Measurements from ENCODE around the gene RFXANK. TPM values are rescaled to one million over a fixed set of nuclear protein-coding genes. Genes with fewer than 3 reads are reported as not detected.
A peak's percentile ranks its signal among the peaks of the same experiment; 100 is the strongest.
"Not testable (repeated sequence)": the region's sequence is repeated elsewhere in the genome, so short reads cannot be mapped to it uniquely, and the experiment has no call there.

RFXANK gene
- total RNA-seq, 6 experiments from 2014 or later, result 13.8 to 21.2 (median 17.3) TPM

GRCh38 chr19:19214892-19215291, 22.8 kb downstream of the RFXANK start:
- Histone ChIP-seq H3K4me1 (no peaks in the 10 kb centered on the region), H3K4me3 (no peak overlapping the region), H3K27ac (no peak overlapping the region), H3K9me3 (no peaks in the 10 kb centered on the region), H3K27me3 (no peaks in the 10 kb centered on the region), H3K36me3 (no peaks in the 10 kb centered on the region)
- ATAC-seq, result peak; percentile 40 to 54 (median 41)
- intact Hi-C loops (cut with DNase I), result no loop called here
- TF ChIP-seq CTCF (IDR thresholded peaks at IDR 0.05) (no peak), POLR2A (IDR thresholded peaks at IDR 0.05) (no peak)
- 0% methylated on average over 2 of the region's 8 CpGs for WGBS (ENCODE audit: insufficient coverage, low coverage, low lambda C conversion rate, missing lambda C conversion rate)
- DNase-seq, result no peak

- no peak for TF ChIP-seq CTCF (IDR thresholded peaks at IDR 0.05)
- TF ChIP-seq POLR2A (IDR thresholded peaks at IDR 0.05), result no peak
- intact Hi-C loops (cut with DNase I), result no loop called here
- ATAC-seq (no peak), DNase-seq (no peak)
- no peak overlapping the region for H3K27ac ChIP-seq
- WGBS (ENCODE audit: insufficient coverage, low coverage, low lambda C conversion rate, missing lambda C conversion rate), result 59% methylated on average over 3 of the region's 4 CpGs
- no peaks in the 10 kb centered on the region for H3K4me1 ChIP-seq
- no peaks in the 10 kb centered on the region for H3K27me3 ChIP-seq
- no peaks in the 10 kb centered on the region for H3K36me3 ChIP-seq
- H3K4me3 ChIP-seq, result no peak overlapping the region
- no peaks in the 10 kb centered on the region for H3K9me3 ChIP-seq
These were observed 23.7 kb downstream of the RFXANK start for GRCh38 chr19:19215792-19216191.

GRCh38 chr19:19217099-19217498, 25.0 kb downstream of the RFXANK start:
- Histone ChIP-seq H3K27me3 (no peaks in the 10 kb centered on the region), H3K4me1 (no peaks in the 10 kb centered on the region), H3K36me3 (no peaks in the 10 kb centered on the region), H3K9me3 (no peaks in the 10 kb centered on the region), H3K27ac (no peak overlapping the region), H3K4me3 (no peak overlapping the region)
- 47% methylated on average over 4 of the region's 4 CpGs for WGBS (ENCODE audit: insufficient coverage, low coverage, low lambda C conversion rate, missing lambda C conversion rate)
- intact Hi-C loops (cut with DNase I), result no loop called here
- DNase-seq (no peak), ATAC-seq (peak in 1 of 4 donors; percentile 25)
- TF ChIP-seq CTCF (IDR thresholded peaks at IDR 0.05), result no peak
- no peak for TF ChIP-seq POLR2A (IDR thresholded peaks at IDR 0.05)

GRCh38 chr19:19218911-19219310, 26.9 kb downstream of the RFXANK start:
- DNase-seq (no peak), ATAC-seq (peak in 1 of 4 donors; percentile 21)
- H3K4me3 ChIP-seq, result no peak overlapping the region
- WGBS (ENCODE audit: insufficient coverage, low coverage, low lambda C conversion rate, missing lambda C conversion rate), result 89% methylated on average over 8 of the region's 21 CpGs
- TF ChIP-seq POLR2A (IDR thresholded peaks at IDR 0.05), result no peak
- TF ChIP-seq CTCF (IDR thresholded peaks at IDR 0.05), result no peak
- no peaks in the 10 kb centered on the region for H3K36me3 ChIP-seq
- H3K9me3 ChIP-seq, result no peaks in the 10 kb centered on the region
- intact Hi-C loops (cut with DNase I), result no loop called here
- no peaks in the 10 kb centered on the region for H3K4me1 ChIP-seq
- H3K27me3 ChIP-seq, result no peaks in the 10 kb centered on the region
- no peak overlapping the region for H3K27ac ChIP-seq

GRCh38 chr19:19221000-19221399, 28.9 kb downstream of the RFXANK start:
- DNase-seq; H3K4me3 ChIP-seq; ATAC-seq; H3K4me1 ChIP-seq; H3K27me3 ChIP-seq; intact Hi-C loops (cut with DNase I); H3K27ac ChIP-seq; H3K36me3 ChIP-seq; H3K9me3 ChIP-seq: not testable (repeated sequence)
- 63% methylated on average over 8 of the region's 8 CpGs for WGBS (ENCODE audit: insufficient coverage, low coverage, low lambda C conversion rate, missing lambda C conversion rate)

Measured in right lobe of liver (tissue), 6 donors.